ENCODE results near the gene CGRRF1.

GRCh38 chr14:54475187-54475899 is 34.4 kb upstream of the CGRRF1 start:
- TF ChIP-seq CTCF (IDR thresholded peaks at IDR 0.05; ENCODE audit: insufficient read depth, low read length, poor library complexity, severe bottlenecking) (no peak), EZH2phosphoT487 (conservative IDR thresholded peaks at IDR 0.05; ENCODE audit: low read length) (no peak)
